NCI-H82 treated with DMSO at 0.1 percent for 48 hours (cell line): ENCODE results near the gene CDK13.
"Not testable (repeated sequence)": the region's sequence is repeated elsewhere in the genome, so short reads cannot be mapped to it uniquely, and the experiment has no call there.

Source experiments
- DNase-seq: peaks from one replicate; lab custom pipeline; 2025; ENCODE audit not compliant: unreplicated experiment; lab: John Stamatoyannopoulos, UW

Gene CDK13

DNA sequence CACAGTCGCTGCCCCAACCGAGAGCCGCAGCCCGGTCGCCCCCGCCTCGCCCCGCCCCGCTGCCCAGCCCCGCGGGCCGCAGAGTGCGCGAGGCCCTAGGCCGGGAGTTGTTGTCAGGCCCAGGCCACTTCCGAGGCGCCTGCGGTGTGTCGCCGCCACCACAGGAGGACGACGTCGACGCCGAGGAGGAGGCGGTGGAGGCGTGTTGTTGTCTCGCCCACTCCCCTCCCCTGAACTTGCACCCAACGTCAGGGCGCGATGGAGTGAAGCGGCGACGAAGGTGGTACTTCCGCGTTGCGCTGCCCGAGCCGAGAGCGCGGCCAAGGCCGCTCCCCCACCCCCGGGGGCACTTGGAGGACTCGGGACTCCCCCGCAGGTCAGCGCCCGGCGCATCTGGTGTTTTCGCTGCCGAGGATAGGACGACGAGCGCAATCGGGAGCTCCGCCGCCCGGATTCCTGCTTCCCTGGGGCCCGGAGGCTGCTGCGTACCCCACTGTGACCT lies at the start of gene CDK13:
Gene CDK13 (plus strand): TSS at position 286 of the 502 bp plus-strand sequence. CDS start 386 bp downstream, outside the sequence.
- no peak for DNase-seq

GRCh38 chr7:39904077-39904486 lies 46.0 kb upstream of the CDK13 start:
- DNase-seq = no peak

GRCh38 chr7:39908141-39908540 lies 41.9 kb upstream of the CDK13 start:
- no peak for DNase-seq

DNA sequence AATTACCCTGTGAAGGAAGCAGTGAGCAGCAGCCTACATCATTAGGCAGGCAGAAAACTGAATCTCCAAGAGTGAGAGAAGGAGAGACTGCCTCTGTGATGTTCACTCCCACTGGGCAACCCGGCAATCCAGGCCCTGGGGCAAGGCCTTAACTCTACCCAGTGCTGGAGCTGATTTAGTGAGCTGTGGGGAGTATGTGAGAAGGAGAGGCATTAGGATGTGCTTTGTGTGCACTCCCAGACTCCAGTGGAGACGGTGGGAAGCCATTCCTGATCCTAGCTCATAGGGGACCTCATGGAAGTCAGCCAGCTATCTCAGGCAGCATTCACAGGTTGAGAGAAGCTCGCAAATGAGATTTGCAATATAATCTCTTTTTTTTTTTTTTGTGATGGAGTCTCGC lies 41.1 kb upstream of the CDK13 start:
- no peak for DNase-seq

GRCh38 chr7:39909526-39909925 lies 40.5 kb upstream of the CDK13 start:
- no peak for DNase-seq

DNA sequence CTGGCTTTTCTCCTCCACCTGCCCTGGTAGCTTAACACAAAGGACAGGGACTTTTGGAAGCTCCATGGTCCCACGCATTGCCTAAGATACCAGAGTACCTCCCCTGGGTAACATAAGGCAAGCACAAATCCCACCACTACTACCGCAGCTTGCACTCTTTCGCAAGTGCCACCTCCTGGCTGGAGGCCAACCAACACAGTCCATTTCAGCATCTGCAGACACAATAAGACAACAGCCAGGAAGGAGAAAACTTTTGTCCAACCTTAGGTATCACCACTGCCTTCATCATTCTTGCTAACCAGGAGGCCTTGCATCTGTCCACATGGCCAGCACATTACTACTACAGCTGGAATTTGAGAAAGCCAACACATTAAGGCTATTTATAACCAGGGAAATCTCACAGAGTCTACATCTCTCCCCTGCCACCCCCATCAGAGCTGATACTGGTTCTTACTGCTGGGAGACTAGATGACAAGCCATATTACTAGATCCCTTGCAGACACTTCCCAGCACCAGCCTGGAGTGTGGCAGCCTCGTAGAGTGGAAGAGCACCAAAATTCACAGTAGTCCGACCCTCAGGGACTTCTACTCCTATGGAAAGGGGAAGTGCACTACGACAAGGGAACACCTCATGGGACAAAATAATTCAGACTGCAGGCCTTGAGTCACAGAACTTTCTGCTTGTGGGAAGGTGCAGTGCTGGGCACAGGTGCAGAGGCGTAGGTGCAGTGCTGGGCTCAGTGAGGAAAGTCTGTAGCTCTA lies 39.8 kb upstream of the CDK13 start:
- no peak for DNase-seq

DNA sequence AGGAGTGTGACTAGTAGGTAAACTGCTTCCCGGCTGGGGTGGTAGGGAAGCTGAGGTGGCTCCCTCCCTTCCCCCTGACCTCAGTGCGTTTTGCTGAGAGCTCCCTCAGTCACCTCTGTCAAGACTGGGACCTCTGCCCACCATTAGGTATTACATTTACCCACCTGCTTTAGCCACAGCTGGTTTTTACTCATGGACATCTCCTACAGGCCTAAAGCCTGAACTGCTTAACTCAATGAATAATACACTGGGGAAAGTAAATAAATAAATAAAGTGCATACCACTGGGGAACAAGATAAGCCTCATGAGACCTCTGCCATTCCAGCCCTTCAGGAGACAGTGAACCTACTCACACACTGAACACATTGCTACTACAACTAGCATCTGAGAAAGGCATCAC lies 38.9 kb upstream of the CDK13 start:
- no peak for DNase-seq

- DNase-seq = not testable (repeated sequence)
These were observed 34.2 kb upstream of the CDK13 start for GRCh38 chr7:39915847-39916246.

DNA sequence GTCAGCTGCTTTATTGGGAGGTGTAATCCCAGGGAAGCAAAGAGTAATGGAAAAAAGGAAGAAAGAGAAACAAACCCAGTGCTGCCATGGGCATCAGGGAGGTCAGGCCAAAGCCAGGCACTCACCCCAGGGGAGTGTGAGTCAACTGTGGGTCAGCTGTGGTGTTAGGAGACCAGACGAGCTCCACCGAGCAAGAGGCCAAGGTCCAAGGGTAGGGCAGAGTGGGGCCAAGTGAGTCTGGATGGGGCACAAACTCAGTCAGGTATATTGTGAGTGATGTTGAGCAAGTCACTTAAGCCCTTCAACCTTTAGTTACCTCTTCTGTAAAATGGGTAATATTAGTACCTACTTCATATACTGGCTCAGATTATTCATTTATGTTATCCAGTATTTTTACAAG lies 30.4 kb upstream of the CDK13 start:
- DNase-seq = no peak

DNA sequence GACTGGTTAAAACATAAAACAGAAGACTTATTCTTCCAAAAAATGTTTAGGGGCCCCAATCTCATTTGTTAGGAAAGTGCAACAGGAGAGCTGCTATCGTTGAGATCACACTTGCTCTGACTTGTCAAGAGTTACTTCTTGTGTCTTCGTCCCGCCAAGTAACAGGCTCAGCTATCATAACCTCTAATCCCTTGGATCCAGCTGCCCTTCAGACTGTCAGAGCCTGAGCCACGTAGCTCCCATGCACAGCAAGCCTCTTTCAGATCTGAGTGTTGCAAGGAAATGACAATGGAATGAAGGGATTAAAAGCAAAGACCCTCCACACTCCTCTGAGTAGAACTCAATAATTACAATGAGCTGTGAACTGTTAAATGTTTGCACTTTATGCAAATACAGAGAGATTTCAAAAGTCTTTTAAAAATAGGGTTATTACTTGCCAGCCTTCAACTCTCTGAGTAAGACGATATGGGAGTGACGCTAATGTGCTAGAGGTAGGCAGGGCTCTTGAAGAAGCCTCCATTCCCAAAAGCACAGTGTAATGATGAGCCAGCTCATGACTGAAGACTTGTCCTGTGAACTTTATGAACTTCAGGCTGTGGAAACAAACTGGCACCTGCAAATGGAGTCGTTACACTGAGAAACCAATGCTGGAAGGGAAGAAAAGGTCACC lies 28.4 kb upstream of the CDK13 start:
- DNase-seq = peak; percentile 87

DNA sequence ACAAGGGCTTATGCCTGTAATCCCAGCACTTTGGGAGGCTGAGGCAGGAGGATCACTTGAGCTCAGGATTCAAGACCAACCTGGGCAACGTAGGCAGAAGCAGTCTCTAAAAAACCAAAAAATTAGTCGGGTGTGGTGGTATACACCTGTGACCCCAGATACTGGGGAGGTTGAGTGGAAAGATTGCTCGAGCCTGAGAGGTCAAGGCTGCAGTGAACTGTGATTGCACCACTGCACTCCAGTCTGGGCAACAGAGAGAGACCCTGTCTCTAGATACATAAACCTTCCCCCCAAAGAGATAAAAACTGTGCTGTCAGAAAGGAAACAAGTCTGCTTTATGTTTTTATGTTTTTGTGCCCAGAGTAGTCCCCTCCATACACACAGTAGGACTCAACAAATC lies 27.5 kb upstream of the CDK13 start:
- no peak for DNase-seq

DNA sequence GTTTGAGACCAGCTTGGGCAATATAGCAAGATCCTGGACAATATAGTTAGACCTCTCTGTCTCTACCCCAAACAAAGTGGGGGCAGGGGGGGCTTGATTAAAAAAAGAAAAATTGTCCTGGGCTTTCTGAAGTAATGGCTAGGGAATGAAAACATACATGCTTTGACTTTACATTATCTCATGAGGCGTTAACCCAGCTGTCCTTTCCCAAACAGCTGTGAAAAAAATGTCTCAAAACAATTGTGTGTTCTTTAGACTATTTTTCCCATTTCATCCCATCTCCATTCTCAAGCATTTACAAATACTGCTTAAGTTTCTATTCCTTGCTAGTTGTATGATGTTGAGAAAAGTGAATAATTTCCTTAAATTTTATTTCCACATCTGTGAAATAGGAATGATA lies 27.0 kb upstream of the CDK13 start:
- DNase-seq = no peak

DNA sequence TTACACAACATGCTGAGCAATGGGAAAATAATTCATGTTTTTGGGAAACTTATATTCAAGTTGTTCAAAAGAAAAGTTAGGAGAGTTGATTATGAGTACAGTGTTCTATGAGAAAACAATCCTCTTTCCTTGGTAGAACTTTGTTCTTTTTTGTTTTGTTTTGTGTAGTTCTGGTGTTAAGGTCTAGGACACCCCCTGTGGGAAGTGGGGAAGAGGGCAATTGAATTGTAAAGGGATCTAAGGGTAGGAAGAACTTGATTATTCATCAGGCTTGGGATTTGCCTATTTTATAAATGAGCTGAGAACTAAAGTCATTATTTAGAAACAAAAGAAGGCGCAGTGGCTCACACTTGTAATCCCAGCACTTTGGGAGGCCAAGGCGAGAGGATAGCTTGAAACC lies 25.9 kb upstream of the CDK13 start:
- no peak for DNase-seq

DNA sequence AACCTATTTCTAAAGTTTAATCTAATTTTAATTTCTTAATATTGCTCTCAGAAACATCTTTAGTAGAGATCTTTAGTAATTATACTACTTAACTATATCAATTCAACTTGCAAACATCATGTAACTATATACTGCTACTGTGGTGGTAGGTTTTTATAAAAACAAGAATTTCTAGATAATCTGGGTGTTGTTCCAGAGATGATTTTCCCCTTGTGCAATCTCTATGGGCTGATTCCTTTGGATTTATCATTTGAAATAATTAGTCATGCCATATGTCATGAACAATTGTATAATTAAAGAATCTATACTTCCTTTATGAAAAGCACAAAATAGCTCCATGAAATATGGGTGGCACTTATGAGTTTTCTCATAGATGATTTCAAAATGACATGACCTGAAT lies 23.9 kb upstream of the CDK13 start:
- no peak for DNase-seq

DNA sequence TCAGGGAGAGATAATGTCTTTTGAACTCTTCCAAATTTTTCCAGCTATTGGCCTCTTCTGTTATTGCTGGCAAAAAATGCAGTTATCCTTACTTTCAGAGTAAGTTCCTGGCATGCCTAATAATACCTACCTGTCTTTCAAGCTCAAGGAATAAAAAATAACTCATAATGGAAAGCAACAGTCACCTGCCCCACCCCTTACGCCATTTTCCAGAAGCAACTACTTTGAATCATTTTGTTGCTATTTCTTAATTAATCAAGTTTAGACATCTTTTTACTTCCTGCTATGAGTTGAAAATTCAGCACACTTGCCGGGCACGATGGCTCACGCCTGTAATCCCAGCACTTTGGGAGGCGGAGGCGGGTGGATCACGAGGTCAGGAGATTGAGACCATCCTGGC lies 23.0 kb upstream of the CDK13 start:
- no peak for DNase-seq

DNA sequence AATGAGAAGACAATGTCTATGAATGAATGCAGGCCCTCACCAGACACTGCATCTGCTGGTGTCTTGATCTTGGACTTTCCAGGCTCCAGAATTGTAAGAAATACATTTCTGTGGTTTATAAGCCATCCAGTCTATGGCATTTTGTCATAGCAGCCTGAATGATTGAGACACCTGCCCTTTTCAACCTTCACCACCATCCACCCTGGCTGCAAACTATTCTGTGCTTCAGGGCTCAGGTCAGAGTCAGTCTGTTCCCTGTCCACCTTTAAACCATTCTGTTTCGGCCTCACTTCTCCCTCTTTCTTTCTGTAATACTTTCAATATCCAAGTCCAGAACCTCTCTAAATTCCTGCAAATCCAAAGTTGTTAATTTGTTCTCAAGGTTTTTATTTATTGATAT lies 15.9 kb upstream of the CDK13 start:
- DNase-seq = no peak

DNA sequence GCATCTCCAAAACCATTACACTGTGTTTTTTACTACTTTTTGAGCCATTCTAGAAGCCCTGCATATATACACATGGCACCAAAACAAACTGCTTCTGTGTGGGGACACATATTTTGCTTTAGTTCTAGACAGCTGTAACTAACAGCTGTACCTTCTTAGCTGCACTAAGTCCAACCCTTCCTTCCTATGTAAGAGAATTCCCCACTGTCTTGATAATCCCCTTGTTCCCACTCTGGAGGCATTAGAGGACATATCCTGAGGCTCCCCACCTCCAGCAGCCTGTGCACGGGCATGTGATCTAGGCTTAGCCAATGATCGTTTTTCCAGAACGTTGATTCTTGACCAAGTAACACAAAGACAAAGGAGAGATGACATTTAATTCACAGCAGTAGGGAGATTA lies 13.3 kb upstream of the CDK13 start:
- DNase-seq = no peak

DNA sequence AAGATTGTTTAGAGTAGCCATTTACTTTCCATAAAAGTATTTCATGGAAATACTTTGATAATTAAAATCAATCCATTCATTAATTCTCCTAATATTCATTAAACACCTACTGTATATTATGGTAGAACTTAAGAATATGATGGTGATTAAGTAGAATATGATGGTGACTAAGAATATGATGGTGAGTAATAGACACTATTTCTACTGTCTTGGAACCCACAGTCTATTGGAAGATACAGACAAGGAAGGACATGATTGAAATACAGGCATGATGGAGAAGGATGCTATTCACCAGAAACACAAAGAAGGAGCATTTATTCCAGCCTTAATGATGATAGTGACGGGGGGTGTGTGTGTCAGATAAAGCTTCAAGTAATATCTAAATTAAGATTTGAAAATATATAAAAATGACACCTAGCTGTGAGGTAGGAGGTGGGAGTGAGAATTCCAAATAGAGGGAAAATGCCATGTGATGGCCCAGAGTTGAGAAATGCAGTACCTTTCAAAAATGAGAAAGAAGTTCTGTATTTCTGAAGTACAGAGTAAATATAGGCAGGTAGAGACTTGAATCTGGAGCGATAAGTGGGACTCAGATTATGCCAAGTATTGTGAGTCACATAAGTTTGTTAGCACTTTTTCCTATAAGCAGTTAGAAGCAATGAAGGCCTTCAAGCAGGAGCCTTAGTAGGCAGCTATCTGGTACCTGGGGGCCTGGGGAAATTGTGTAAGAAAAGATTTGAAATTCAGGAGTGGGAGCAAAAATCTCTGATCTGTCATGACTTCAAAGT lies 12.5 kb upstream of the CDK13 start:
- no peak for DNase-seq

- no peak for DNase-seq
These were observed 7.2 kb upstream of the CDK13 start for GRCh38 chr7:39942883-39943282.

- DNase-seq = peak; percentile 55
These were observed 3.4 kb upstream of the CDK13 start for GRCh38 chr7:39946693-39947092.

GRCh38 chr7:39948375-39948955 lies 1.6 kb upstream of the CDK13 start:
- DNase-seq = peak; percentile 88
